Measurements from ENCODE around the gene CEBPE. TPM values are rescaled to one million over a fixed set of nuclear protein-coding genes. Genes with fewer than 3 reads are reported as not detected.

Gene CEBPE
- total RNA-seq, 1 experiment from 2014 or later = not detected

GRCh38 chr14:23127861-23128260, 8.8 kb upstream of the CEBPE start:
- DNase-seq (ENCODE audit: low read depth, low spot score) = no peak
- in situ Hi-C loops (cut with HindIII; ENCODE audit: low pct_unique_long_range_greater_than_20kb, low sequenced_read_pairs) = no loop called here

- DNase-seq (ENCODE audit: low read depth, low spot score) = no peak
- in situ Hi-C loops (cut with HindIII; ENCODE audit: low pct_unique_long_range_greater_than_20kb, low sequenced_read_pairs) = no loop called here
Observed at GRCh38 chr14:23126548-23127278, 7.7 kb upstream of the CEBPE start.

- in situ Hi-C loops (cut with HindIII; ENCODE audit: low pct_unique_long_range_greater_than_20kb, low sequenced_read_pairs) = no loop called here
- no peak for DNase-seq (ENCODE audit: low read depth, low spot score)
Observed at GRCh38 chr14:23125933-23126524, 7.0 kb upstream of the CEBPE start.

DNA sequence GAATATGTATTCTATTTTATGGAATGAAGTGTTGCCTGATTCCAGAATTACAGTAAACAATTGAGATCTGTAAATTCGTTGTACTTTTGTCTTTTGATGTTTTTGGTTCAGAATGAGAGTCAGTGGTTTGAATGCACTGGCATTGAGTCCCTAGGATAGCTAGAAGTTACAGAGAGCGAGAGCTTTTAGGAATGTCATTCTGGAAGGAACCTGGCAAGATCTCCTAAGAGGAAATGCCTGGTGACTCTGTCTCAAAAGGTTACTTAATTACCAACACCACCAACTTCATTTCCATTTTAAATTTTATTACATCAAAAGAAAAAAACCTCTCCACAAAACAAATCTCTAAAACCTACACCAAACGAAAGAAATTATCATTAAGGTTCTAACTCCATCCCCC, 6.0 kb upstream of the CEBPE start:
- in situ Hi-C loops (cut with HindIII; ENCODE audit: low pct_unique_long_range_greater_than_20kb, low sequenced_read_pairs) = no loop called here
- no peak for DNase-seq (ENCODE audit: low read depth, low spot score)

DNA sequence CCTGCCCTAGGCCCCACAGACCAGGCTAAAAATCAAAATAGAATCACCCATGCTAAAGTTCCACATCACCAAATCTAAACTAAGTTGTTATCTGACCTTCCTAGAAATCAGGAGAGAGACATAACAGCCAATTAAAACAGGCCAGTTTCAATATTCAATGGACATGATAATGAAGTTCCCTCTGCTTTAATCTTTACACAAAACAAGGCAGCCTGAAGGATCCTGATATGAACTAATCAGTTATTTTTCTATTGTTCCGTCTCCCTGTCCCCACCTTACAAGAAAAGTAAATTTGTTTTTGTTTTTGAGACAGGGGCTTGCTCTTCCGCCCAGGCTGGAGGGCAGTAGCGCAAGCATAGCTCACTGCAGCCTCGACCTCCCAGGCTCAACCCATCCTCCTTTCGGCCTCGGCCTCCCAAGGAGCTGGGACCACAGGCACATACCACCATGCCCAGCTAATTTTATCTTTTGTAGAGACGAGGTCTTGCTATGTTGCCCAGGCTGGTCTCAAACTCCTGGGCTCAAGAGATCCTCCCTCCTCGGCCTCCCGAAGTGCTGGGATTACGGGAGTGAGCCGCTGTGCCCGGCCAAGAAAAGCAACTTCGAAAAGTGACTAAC, 5.4 kb upstream of the CEBPE start:
- DNase-seq (ENCODE audit: low read depth, low spot score) = no peak
- in situ Hi-C loops (cut with HindIII; ENCODE audit: low pct_unique_long_range_greater_than_20kb, low sequenced_read_pairs) = no loop called here

DNA sequence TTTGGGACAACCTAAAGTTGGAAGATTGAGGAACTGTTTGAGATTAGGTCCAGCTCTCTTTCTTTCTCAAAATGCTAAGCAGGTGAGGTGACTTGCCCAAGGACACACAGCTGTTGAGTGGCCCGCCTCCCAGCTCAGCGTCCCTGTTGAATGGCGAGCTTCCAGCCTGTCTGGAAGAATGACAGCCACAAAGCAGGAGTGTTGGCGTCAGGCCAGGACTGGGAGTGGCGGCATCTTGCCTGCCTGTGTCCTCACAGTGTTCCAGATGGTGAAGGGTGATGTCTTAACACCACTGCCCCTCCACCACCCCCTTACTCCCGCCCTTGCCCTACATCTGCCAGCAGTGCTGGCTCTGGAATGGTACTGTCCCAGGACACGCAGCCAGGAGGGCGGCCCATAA, 4.4 kb upstream of the CEBPE start:
- in situ Hi-C loops (cut with HindIII; ENCODE audit: low pct_unique_long_range_greater_than_20kb, low sequenced_read_pairs) = no loop called here

GRCh38 chr14:23122086-23122485, 3.0 kb upstream of the CEBPE start:
- DNase-seq (ENCODE audit: low read depth, low spot score) = no peak
- in situ Hi-C loops (cut with HindIII; ENCODE audit: low pct_unique_long_range_greater_than_20kb, low sequenced_read_pairs) = no loop called here

More for the DNA sequence above, 4.4 kb upstream of the CEBPE start:
- DNase-seq (ENCODE audit: low read depth, low spot score) = no peak

DNA sequence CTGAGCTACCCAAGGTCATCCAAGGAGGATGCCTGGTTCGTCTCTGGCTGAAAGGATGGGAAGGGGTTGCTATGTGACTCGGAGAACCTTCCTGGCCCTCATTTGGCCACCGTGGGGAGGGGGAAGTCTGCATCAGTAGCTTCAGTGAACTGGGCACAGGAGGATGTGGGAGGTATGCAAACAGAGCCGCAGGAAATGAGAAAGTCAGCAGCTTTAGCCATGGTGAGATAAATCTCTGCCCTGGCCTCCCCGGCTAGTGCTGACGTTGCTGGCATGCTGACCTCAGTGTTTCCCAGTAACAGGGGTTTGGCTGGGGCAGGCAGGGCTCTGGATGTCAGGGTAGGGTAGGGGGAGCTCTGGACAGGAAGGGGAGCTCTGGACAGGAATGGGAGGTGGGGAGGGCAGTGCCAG, 2.3 kb upstream of the CEBPE start:
- no peak for DNase-seq (ENCODE audit: low read depth, low spot score)
- in situ Hi-C loops (cut with HindIII; ENCODE audit: low pct_unique_long_range_greater_than_20kb, low sequenced_read_pairs) = no loop called here

- peak; percentile 88 for DNase-seq (ENCODE audit: low read depth, low spot score)
- in situ Hi-C loops (cut with HindIII; ENCODE audit: low pct_unique_long_range_greater_than_20kb, low sequenced_read_pairs) = no loop called here
Observed at GRCh38 chr14:23120541-23121251, 1.6 kb upstream of the CEBPE start.

DNA sequence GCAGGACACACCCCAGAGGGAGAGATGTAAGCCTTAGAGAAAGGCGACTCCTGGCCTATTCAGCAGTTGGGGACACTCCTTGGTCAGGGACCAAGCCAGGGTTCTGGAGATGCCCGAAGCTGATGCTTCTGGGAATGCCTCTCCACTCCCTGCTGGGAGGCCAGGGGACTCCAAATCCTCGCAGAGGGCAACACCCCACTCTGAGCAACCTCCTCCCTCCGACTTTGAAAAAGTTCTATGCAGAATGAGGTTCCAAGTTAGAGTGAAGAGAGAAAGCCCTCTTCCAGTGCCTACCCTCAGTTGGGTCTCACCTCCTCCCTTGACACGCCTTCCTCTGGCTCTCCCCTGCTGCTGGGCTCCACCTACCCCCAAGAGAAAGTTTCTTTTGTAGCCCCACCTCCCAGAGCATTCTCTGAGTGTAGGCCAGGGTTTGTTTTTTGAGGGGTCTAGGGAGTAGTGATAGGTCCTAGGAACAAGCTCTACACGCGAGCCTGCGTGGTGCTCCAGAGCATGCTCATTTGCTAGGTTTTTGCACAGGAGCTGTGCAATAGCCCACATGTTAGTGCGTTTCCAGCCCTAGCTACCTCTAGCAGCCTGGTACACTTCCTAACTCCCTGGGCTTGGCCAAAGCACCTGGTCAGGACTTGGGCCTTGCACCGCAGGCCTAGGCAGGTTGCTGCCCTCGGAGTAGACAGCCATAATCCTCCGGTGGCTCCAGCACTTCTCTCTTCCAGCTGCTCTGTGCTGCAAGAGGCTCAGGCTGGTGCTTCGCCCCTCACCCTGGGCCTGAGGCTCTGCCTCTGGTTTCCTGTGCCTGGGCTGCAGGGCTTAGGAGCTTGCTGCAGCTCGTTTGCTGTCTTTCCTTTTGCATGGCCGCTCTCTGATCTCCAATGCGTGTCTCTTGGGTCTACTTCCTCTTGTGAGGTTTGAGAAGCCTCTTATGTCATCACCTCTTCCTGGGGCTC, 590 bp upstream of the CEBPE start:
- DNase-seq (ENCODE audit: low read depth, low spot score) = no peak
- in situ Hi-C loops (cut with HindIII; ENCODE audit: low pct_unique_long_range_greater_than_20kb, low sequenced_read_pairs) = no loop called here

DNA sequence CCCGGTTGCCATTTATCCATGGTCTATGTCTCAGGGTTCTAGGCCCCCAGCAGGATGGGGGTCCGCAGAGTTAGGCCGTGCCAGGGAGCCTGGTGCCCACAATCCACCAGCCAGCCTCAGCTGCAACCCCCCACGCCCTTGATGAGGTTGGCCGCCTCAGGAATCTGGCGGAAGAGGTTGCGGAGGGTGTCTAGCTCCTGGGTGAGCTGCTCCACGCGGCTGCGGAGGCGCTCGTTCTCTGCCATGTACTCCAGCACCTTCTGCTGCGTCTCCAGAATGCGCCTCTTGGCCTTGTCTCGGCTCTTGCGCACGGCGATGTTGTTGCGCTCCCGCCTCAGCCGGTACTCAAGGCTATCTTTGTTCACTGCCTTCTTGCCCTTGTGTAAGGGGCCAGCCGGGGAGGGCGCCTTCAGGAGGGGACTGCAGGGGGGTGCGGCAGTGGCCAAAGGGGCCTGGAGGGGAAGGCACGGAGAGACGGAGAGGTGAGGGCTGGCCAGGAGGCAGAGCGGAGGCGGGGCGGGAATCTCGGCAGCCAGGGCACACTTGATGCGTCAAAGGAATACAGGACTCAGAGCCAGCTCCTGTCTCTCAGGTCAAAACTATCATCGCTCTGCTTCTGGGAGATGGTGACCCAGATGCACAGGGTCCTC, 1.6 kb downstream of the CEBPE start:
- no peak for DNase-seq (ENCODE audit: low read depth, low spot score)
- in situ Hi-C loops (cut with HindIII; ENCODE audit: low pct_unique_long_range_greater_than_20kb, low sequenced_read_pairs) = no loop called here

- in situ Hi-C loops (cut with HindIII; ENCODE audit: low pct_unique_long_range_greater_than_20kb, low sequenced_read_pairs) = no loop called here
Observed at GRCh38 chr14:23115918-23116317, 3.1 kb downstream of the CEBPE start.

GRCh38 chr14:23115039-23115731, 3.9 kb downstream of the CEBPE start:
- peak; percentile 56 for DNase-seq (ENCODE audit: low read depth, low spot score)

More at GRCh38 chr14:23115918-23116317, 3.1 kb downstream of the CEBPE start:
- DNase-seq (ENCODE audit: low read depth, low spot score) = no peak

GRCh38 chr14:23114669-23115038, 4.4 kb downstream of the CEBPE start:
- in situ Hi-C loops (cut with HindIII; ENCODE audit: low pct_unique_long_range_greater_than_20kb, low sequenced_read_pairs) = no loop called here
- no peak for DNase-seq (ENCODE audit: low read depth, low spot score)

More at GRCh38 chr14:23115039-23115731, 3.9 kb downstream of the CEBPE start:
- in situ Hi-C loops (cut with HindIII; ENCODE audit: low pct_unique_long_range_greater_than_20kb, low sequenced_read_pairs) = no loop called here

- DNase-seq (ENCODE audit: low read depth, low spot score) = no peak
- in situ Hi-C loops (cut with HindIII; ENCODE audit: low pct_unique_long_range_greater_than_20kb, low sequenced_read_pairs) = no loop called here
Observed at GRCh38 chr14:23114120-23114458, 5.0 kb downstream of the CEBPE start.

GRCh38 chr14:23113431-23114119, 5.5 kb downstream of the CEBPE start:
- no peak for DNase-seq (ENCODE audit: low read depth, low spot score)
- in situ Hi-C loops (cut with HindIII; ENCODE audit: low pct_unique_long_range_greater_than_20kb, low sequenced_read_pairs) = no loop called here

All from SK-MEL-5 (cell line).